GM19463 (cell line): ENCODE data around the gene KANSL1.

Experiments used
- ATAC-seq: cut with Tn5 transposase; IDR thresholded peaks from one replicate; pipeline ENCODE4 v1.9.1; 2021; ENCODE audit warnings: mild to moderate bottlenecking, moderate library complexity; ENCODE audit not compliant: unreplicated experiment

KANSL1 gene

GRCh38 chr17:46140645-46141197 is 52.5 kb downstream of the KANSL1 start:
- no peak for ATAC-seq

- no peak for ATAC-seq
Observed at GRCh38 chr17:46139432-46140210, 53.6 kb downstream of the KANSL1 start.

- no peak for ATAC-seq
Observed at GRCh38 chr17:46138473-46138872, 54.8 kb downstream of the KANSL1 start.

- no peak for ATAC-seq
Observed at GRCh38 chr17:46136820-46137219, 56.4 kb downstream of the KANSL1 start.

GRCh38 chr17:46135879-46136563 is 57.2 kb downstream of the KANSL1 start:
- ATAC-seq, result no peak

GRCh38 chr17:46135126-46135812 is 58.0 kb downstream of the KANSL1 start:
- ATAC-seq, result no peak

GRCh38 chr17:46129302-46129701 is 63.9 kb downstream of the KANSL1 start:
- no peak for ATAC-seq

- no peak for ATAC-seq
Observed at GRCh38 chr17:46128453-46128852, 64.8 kb downstream of the KANSL1 start.

GRCh38 chr17:46127524-46127923 is 65.7 kb downstream of the KANSL1 start:
- ATAC-seq, result no peak

GRCh38 chr17:46126840-46127239 is 66.4 kb downstream of the KANSL1 start:
- ATAC-seq, result no peak

- no peak for ATAC-seq
Observed at GRCh38 chr17:46125831-46126230, 67.4 kb downstream of the KANSL1 start.

GRCh38 chr17:46124695-46125592 is 68.3 kb downstream of the KANSL1 start:
- ATAC-seq, result no peak

- no peak for ATAC-seq
Observed at GRCh38 chr17:46123607-46124006, 69.6 kb downstream of the KANSL1 start.

- ATAC-seq, result no peak
Observed at GRCh38 chr17:46122486-46122871, 70.8 kb downstream of the KANSL1 start.

- ATAC-seq, result no peak
Observed at GRCh38 chr17:46121841-46122485, 71.3 kb downstream of the KANSL1 start.

- ATAC-seq, result no peak
Observed at GRCh38 chr17:46121165-46121764, 72.0 kb downstream of the KANSL1 start.

- ATAC-seq, result no peak
Observed at GRCh38 chr17:46120537-46120936, 72.7 kb downstream of the KANSL1 start.

GRCh38 chr17:46120078-46120477 is 73.2 kb downstream of the KANSL1 start:
- ATAC-seq, result no peak

- no peak for ATAC-seq
Observed at GRCh38 chr17:46118964-46119363, 74.3 kb downstream of the KANSL1 start.
